GM12878 (cell line): ENCODE results near the gene TLR5.

Experiments used
- EED ChIP-seq: sonication (generic); IDR thresholded peaks from 2 replicates; pipeline ENCODE4 v1.6.1; 2016; ENCODE audit warnings: antibody characterized with exemption, low read depth
- EP300 ChIP-seq, 2 experiments: fragments of 150-350 bp in 1 of 2; IDR thresholded peaks; 2 replicates each; pipeline ENCODE4 v1.6.1; 2011 to 2012; ENCODE audit warnings: low read depth in 2 of 2, low read length in 2 of 2, borderline replicate concordance in 1 of 2, improper control_type of control experiment in 1 of 2, inconsistent platforms in 1 of 2; ENCODE audit not compliant: control insufficient read depth in 1 of 2
- KDM1A ChIP-seq: fragments of 200-600 bp; sonication (generic); IDR thresholded peaks from 2 replicates; pipeline ENCODE4 v1.6.1; 2016; ENCODE audit warnings: borderline replicate concordance
- POLR2A ChIP-seq: IDR thresholded peaks from 2 replicates; pipeline ENCODE4 v1.6.1; 2011; ENCODE audit warnings: low read depth, mild to moderate bottlenecking, low read length
- RAD21 ChIP-seq: IDR thresholded peaks from 2 replicates; pipeline ENCODE4 v1.6.1; 2011; ENCODE audit warnings: mild to moderate bottlenecking, low read depth, low read length, moderate library complexity; ENCODE audit not compliant: insufficient read depth
- SMC3 ChIP-seq: IDR thresholded peaks from 2 replicates; pipeline ENCODE4 v1.6.1; 2011; ENCODE audit warnings: low read length, improper control_type of control experiment, borderline replicate concordance
- STAT1 ChIP-seq: fragments of 450-650 bp; conservative IDR thresholded peaks from 2 replicates; pipeline ENCODE4 v1.6.1; 2014; ENCODE audit warnings: antibody characterized with exemption, mild to moderate bottlenecking
- TF ChIP-seq, protein P1 (sequence below), 3 experiments: IDR thresholded peaks in 2 of 3; conservative IDR thresholded peaks in 1 of 3; 2 replicates each; pipeline ENCODE4 v1.5.1; 2011; ENCODE audit warnings: low read depth in 3 of 3, low read length in 3 of 3, mild to moderate bottlenecking in 3 of 3, control low read depth in 2 of 3, moderate library complexity in 2 of 3, inconsistent platforms in 1 of 3, mixed read lengths in 1 of 3; ENCODE audit not compliant: control insufficient read depth in 2 of 3, insufficient read depth in 1 of 3; ENCODE audit errors: extremely low read depth in 1 of 3
- TF ChIP-seq, protein P2 (sequence below): fragments of 450-650 bp; IDR thresholded peaks from 2 replicates; pipeline ENCODE4 v1.6.1; 2017; ENCODE audit warnings: mild to moderate bottlenecking, low read depth, inconsistent platforms; ENCODE audit not compliant: poor library complexity, severe bottlenecking
- TF ChIP-seq, protein P3 (sequence below): IDR thresholded peaks from 2 replicates; pipeline ENCODE4 v1.6.1; 2012; ENCODE audit warnings: low read depth, low read length, improper control_type of control experiment

DNA sequence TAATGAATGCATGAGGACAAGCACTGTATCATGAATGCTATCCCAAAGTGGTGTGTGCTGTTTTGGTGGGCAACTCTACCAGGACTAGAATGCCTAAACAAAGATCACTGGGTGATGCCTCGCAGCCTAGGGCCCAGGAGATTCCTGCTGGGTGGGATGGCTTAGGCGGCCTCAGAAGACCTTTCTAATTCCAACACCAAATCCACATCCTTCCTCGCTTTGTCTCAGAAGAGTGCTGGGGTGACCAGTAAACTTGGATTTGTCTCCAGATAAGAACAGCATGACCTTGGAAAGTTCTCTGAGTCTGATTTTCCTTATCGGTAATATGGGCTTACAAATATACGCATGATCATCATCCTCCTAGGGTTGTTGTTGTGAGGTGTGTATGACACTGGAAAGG is 76.6 kb downstream of the TLR5 start:
- TF ChIP-seq, protein P1, sequence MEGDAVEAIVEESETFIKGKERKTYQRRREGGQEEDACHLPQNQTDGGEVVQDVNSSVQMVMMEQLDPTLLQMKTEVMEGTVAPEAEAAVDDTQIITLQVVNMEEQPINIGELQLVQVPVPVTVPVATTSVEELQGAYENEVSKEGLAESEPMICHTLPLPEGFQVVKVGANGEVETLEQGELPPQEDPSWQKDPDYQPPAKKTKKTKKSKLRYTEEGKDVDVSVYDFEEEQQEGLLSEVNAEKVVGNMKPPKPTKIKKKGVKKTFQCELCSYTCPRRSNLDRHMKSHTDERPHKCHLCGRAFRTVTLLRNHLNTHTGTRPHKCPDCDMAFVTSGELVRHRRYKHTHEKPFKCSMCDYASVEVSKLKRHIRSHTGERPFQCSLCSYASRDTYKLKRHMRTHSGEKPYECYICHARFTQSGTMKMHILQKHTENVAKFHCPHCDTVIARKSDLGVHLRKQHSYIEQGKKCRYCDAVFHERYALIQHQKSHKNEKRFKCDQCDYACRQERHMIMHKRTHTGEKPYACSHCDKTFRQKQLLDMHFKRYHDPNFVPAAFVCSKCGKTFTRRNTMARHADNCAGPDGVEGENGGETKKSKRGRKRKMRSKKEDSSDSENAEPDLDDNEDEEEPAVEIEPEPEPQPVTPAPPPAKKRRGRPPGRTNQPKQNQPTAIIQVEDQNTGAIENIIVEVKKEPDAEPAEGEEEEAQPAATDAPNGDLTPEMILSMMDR (IDR thresholded peaks at IDR 0.05 in 2 of 3, conservative IDR thresholded peaks at IDR 0.05 in 1 of 3; ENCODE audit: control insufficient read depth in 2 of 3, extremely low read depth in 1 of 3, insufficient read depth in 1 of 3, low read depth in 3 of 3, low read length in 3 of 3): no peak
- TF ChIP-seq POLR2A (no peak), EED (no peak), SMC3 (no peak), EP300 (IDR thresholded peaks at IDR 0.05; ENCODE audit: borderline replicate concordance in 1 of 2, control insufficient read depth in 1 of 2, low read depth in 2 of 2, low read length in 2 of 2) (no peak), KDM1A (no peak), RAD21 (no peak), STAT1 (no peak)
- TF ChIP-seq, protein P2, sequence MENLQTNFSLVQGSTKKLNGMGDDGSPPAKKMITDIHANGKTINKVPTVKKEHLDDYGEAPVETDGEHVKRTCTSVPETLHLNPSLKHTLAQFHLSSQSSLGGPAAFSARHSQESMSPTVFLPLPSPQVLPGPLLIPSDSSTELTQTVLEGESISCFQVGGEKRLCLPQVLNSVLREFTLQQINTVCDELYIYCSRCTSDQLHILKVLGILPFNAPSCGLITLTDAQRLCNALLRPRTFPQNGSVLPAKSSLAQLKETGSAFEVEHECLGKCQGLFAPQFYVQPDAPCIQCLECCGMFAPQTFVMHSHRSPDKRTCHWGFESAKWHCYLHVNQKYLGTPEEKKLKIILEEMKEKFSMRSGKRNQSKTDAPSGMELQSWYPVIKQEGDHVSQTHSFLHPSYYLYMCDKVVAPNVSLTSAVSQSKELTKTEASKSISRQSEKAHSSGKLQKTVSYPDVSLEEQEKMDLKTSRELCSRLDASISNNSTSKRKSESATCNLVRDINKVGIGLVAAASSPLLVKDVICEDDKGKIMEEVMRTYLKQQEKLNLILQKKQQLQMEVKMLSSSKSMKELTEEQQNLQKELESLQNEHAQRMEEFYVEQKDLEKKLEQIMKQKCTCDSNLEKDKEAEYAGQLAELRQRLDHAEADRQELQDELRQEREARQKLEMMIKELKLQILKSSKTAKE: no peak
- TF ChIP-seq, protein P3, sequence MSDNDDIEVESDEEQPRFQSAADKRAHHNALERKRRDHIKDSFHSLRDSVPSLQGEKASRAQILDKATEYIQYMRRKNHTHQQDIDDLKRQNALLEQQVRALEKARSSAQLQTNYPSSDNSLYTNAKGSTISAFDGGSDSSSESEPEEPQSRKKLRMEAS: no peak
